ENCODE measurements around the gene COBL.

- TF ChIP-seq CTCF (conservative IDR thresholded peaks at IDR 0.05): no peak
- TF ChIP-seq EZH2 (IDR thresholded peaks at IDR 0.05; ENCODE audit: low read depth): no peak
Observed at GRCh38 chr7:51053160-51053925, 263.3 kb downstream of the COBL start.
